ENCODE data around the gene TRIM63. TPM values are rescaled to one million over a fixed set of nuclear protein-coding genes. Genes with fewer than 3 reads are reported as not detected.

Gene TRIM63
- total RNA-seq, 4 donors from 2014 or later = 0.60 to 0.74 TPM; not detected in 2

DNA sequence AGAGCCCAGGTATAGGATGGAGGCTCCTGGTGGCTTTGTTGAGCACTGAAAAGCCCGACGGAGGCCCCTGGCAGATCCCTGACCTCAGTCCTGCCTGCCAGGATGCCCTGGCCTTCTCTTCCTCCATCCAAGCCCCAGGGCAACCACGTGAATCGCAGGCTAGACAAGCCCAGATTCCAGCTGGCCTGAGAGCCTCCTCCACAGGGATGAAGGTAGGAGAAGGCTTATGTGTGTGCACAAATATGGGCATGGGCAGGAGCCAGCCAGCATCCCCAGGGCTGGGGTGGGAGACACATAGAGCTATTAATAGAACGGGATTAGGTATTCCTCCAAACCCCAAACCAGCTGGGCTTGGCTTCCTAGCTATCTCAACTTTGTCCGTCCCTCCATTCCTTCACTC lies 49.8 kb downstream of the TRIM63 start:
- ATAC-seq (ENCODE audit: low FRiP score) (no peak), DNase-seq (ENCODE audit: low spot score) (no peak)
- TF ChIP-seq, protein P1, sequence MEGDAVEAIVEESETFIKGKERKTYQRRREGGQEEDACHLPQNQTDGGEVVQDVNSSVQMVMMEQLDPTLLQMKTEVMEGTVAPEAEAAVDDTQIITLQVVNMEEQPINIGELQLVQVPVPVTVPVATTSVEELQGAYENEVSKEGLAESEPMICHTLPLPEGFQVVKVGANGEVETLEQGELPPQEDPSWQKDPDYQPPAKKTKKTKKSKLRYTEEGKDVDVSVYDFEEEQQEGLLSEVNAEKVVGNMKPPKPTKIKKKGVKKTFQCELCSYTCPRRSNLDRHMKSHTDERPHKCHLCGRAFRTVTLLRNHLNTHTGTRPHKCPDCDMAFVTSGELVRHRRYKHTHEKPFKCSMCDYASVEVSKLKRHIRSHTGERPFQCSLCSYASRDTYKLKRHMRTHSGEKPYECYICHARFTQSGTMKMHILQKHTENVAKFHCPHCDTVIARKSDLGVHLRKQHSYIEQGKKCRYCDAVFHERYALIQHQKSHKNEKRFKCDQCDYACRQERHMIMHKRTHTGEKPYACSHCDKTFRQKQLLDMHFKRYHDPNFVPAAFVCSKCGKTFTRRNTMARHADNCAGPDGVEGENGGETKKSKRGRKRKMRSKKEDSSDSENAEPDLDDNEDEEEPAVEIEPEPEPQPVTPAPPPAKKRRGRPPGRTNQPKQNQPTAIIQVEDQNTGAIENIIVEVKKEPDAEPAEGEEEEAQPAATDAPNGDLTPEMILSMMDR (IDR thresholded peaks at IDR 0.05) = no peak

DNA sequence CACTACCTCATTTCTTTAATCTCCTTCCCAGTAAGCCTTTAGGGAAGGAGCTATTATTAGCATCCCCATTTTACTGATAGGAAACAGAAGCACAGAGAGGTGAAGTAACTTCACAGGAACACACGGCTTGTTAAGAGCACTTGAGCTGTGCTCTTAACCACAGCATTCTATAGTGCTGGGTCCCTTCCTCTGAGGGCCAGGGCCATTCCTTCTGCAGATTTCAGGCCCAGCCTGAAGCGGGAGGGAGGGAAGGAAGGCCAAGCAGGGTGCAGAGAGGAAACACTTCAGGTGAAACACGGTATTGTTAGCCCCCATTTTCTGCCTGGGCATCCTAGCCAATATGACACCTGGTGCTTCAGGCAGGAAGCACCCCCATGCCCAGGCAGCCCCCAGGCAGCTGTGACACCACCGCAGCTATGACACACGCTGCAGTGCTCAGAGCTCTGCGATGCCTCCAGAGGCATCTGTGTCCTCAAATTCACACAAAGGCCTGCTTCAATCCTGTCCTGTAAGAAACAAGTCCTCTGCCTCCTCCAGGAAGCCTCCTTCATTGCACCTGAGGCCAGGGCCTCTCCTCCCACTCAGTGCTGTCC lies 50.4 kb downstream of the TRIM63 start:
- DNase-seq (ENCODE audit: low spot score) = no peak
- no peak for ATAC-seq (ENCODE audit: low FRiP score)
- TF ChIP-seq, protein P1 (IDR thresholded peaks at IDR 0.05) = no peak

DNA sequence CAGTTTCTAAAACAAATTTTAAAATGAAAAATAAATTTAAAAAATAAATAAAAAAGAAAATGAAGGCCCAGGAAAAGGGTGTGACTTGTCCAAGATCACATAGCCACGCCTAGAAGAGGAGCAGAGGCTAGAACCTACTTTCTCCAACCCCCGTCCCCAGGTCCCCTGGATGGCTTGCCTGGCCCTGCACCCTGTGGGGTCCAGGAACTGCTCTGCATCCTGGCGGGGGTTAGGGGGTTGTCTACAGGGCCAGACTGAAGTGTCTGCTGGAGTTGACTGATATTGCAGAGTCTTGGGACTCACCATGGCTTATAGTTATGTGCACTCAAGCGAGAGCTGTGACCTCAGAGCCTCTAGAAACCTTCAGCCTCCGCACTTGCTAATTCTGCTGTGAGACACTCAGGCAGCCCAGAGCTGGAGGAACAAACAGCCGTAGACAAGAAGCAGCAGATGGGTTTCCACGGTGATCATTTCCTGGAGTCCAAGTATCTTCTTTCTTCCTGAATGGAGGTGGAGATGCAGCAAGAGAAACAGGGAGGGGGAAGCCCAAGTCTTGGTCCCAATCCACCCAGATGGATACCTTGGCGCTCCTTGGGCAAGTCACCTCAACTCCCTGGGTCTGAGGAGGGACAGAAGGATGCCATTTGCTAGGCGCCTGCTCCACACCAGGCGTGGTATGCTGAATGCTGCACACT lies 51.0 kb downstream of the TRIM63 start:
- no peak for DNase-seq (ENCODE audit: low spot score)
- TF ChIP-seq, protein P1 (IDR thresholded peaks at IDR 0.05) = no peak
- ATAC-seq (ENCODE audit: low FRiP score) = no peak

DNA sequence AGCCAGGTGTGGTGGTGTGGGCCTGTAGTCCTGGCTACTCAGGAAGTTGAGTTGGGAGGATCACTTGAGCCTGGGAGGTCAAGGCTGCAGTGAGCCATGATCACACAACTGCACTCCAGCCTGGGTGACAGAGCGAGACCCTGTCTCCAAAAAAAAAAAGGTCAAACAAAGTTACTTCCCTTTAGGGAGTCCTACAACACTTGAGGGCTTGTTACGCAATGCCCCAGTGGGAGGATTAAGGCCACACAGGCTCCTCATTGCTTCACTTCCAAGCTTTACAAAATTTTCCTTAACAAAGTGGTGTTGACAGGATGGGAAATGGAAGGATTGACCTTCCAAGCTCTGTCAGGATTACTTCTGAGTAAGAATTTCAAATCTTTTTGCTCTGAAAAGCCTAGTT lies 52.1 kb downstream of the TRIM63 start:
- TF ChIP-seq, protein P1 (IDR thresholded peaks at IDR 0.05) = no peak
- ATAC-seq (ENCODE audit: low FRiP score) = peak; percentile 67
- DNase-seq (ENCODE audit: low spot score) = no peak

DNA sequence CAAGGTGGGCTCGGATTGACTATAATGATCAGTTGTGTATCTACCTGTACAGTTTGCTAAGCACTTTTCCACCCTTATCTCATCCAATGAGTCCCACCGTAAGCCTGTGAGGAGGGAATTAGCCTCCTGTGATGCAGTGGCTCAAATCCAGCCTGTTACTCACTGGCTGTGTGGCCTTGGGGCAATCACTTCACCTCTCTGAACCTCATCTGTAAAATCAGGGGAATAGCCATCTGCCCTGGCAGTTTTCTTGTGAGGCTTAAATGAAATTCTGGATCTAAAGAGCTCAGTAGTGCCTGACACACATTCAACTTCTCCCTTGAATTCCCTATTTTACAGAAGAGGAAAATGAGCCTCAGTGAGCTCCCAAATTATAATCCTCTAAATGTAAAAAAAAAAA lies 53.3 kb downstream of the TRIM63 start:
- DNase-seq (ENCODE audit: low spot score) (no peak), ATAC-seq (ENCODE audit: low FRiP score) (no peak)
- TF ChIP-seq, protein P1 (IDR thresholded peaks at IDR 0.05) = no peak

DNA sequence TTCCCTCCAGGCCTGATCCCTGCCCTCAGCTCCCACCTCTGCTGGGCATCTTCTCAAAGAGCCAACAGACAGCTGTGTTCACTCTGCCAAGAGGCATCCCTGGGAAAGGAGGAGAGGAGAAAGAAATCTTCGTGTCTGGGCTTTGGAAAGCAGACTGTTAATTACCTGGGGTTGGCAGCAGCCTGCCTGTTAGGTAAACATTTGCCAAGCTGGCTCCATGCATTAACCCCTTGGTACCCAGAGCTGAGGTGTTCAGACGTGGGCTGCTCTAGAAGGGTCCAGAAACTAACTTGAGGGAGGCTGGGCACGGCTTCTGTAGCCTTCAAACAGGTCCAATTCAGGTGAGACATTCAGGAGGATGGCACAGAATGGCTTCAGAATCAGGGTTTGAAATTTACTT lies 54.6 kb downstream of the TRIM63 start:
- TF ChIP-seq, protein P1 (IDR thresholded peaks at IDR 0.05) = no peak
- DNase-seq (ENCODE audit: low spot score) = no peak

DNA sequence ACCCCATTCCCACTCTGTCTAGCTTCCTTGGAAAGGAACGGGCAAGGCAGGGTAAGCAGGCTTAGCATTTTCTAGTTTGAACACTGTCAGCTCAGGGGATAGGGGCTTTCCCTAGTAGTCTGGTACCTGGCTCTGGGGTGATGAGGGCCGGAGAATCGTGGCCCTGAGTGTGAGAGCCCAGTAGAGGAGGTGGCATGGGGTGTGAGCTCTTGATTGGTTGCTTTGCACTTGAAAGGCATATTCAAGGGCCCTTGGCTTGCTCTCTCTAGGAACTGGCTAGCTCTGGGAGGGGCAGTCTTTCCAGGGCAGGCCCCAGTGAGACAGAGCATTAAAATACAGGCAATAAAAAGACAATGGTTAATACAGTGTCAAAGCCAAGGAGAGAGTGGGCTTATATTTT lies 56.6 kb downstream of the TRIM63 start:
- ATAC-seq (ENCODE audit: low FRiP score) = no peak
- TF ChIP-seq, protein P1 (IDR thresholded peaks at IDR 0.05) = no peak

More for the DNA sequence above, 54.6 kb downstream of the TRIM63 start:
- ATAC-seq (ENCODE audit: low FRiP score) = peak; percentile 24

More for the DNA sequence above, 56.6 kb downstream of the TRIM63 start:
- no peak for DNase-seq (ENCODE audit: low spot score)
